A673 (cell line): Measurements from ENCODE around the gene NOS1AP. TPM values are rescaled to one million over a fixed set of nuclear protein-coding genes. Genes with fewer than 3 reads are reported as not detected.

Source experiments
- BruUV-seq: library from RNA; stranded (reverse); fragments of 400-500 nt; replicated peaks from 2 replicates; lab custom pipeline; 2021; lab: Mats Ljungman, UMichigan
- CTCF ChIA-PET: fragments of 300-600 bp; sonication (Branson Sonifier 250); formaldehyde crosslinking; loops from one replicate; lab custom pipeline; 2022; ENCODE audit warnings: antibody characterized with exemption; lab: Charles Lee
- POLR2A ChIA-PET: fragments of 300-600 bp; sonication (Branson Sonifier 250); formaldehyde crosslinking; loops from one replicate; lab custom pipeline; 2022; ENCODE audit warnings: antibody characterized with exemption; ENCODE audit not compliant: low non-redundant PET; lab: Charles Lee
- DNase-seq: peaks from one replicate; pipeline ENCODE4 v3.0.0-alpha.2; 2015; ENCODE audit warnings: low spot score
- H3K27ac ChIP-seq: fragments of 200-600 bp; sonication (generic); 2 replicates; pipeline ENCODE4 v1.5.1; 2016; ENCODE audit warnings: mixed run types, low read depth, mild to moderate bottlenecking, mixed read lengths, antibody characterized with exemption, low read length; ENCODE audit not compliant: poor library complexity, severe bottlenecking
- H3K27me3 ChIP-seq: fragments of 200-600 bp; sonication (generic); replicated peaks from 2 replicates; pipeline ENCODE4 v1.6.1; 2017; ENCODE audit warnings: mixed run types, low read depth, mild to moderate bottlenecking, mixed read lengths, antibody characterized with exemption, low read length; ENCODE audit not compliant: insufficient read depth, poor library complexity
- H3K36me3 ChIP-seq: fragments of 200-600 bp; sonication (generic); 2 replicates; pipeline ENCODE4 v1.6.1; 2016; ENCODE audit warnings: mixed run types, mild to moderate bottlenecking, mixed read lengths, antibody characterized with exemption, low read length; ENCODE audit not compliant: insufficient read depth, poor library complexity, severe bottlenecking
- H3K4me1 ChIP-seq: fragments of 200-600 bp; sonication (generic); 2 replicates; pipeline ENCODE4 v1.6.1; 2017; ENCODE audit warnings: mixed run types, mild to moderate bottlenecking, mixed read lengths, antibody characterized with exemption, low read length; ENCODE audit not compliant: insufficient read depth, poor library complexity, severe bottlenecking
- H3K4me3 ChIP-seq: fragments of 200-600 bp; sonication (generic); 2 replicates; pipeline ENCODE4 v1.5.1; 2016; ENCODE audit warnings: low read depth, mixed run types, mild to moderate bottlenecking, mixed read lengths, low read length; ENCODE audit not compliant: poor library complexity, severe bottlenecking
- H3K9me3 ChIP-seq: fragments of 200-600 bp; sonication (generic); 2 replicates; pipeline ENCODE4 v1.6.1; 2016; ENCODE audit warnings: mixed run types, low read depth, mild to moderate bottlenecking, mixed read lengths, antibody characterized with exemption, low read length; ENCODE audit not compliant: poor library complexity, severe bottlenecking
- CTCF ChIP-seq: fragments of 300-800, 200-600 bp; sonication (generic); conservative IDR thresholded peaks from 2 replicates; pipeline ENCODE4 v1.5.1; 2017; ENCODE audit warnings: low read depth, mild to moderate bottlenecking, antibody characterized with exemption, low read length, moderate library complexity, mixed read lengths
- EZH2 ChIP-seq: fragments of 200-600 bp; sonication (generic); IDR thresholded peaks from 2 replicates; pipeline ENCODE4 v1.6.1; 2017; ENCODE audit warnings: borderline replicate concordance, low read depth, mild to moderate bottlenecking, mixed read lengths, antibody characterized with exemption, low read length; ENCODE audit not compliant: poor library complexity, severe bottlenecking
- intact Hi-C: fragments of 100-400 bp; cut with micrococcal nuclease; formaldehyde crosslinking; loops from one replicate; pipeline ENCODE4 v1.10.0; 2022; ENCODE audit not compliant: unreplicated experiment
- total RNA-seq: library from RNA; stranded (reverse); gene quantifications from 2 replicates; pipeline ENCODE4 v1.2.3, GENCODE V29; 2021

Gene NOS1AP
- total RNA-seq, 1 experiment from 2014 or later: 28.0 TPM

GRCh38 chr1:162206749-162207635 is 137.5 kb downstream of the NOS1AP start:
- BruUV-seq: no TSS peak
- no peaks in the 10 kb centered on the region for H3K27me3 ChIP-seq
- TF ChIP-seq EZH2 (no peak), CTCF (no peak)
- intact Hi-C loops: no loop called here
- POLR2A ChIA-PET: interaction anchor here (0.6 kb wide), 1 partner anchor 14 kb away, joined by 5 read pairs; no protein-coding TSS in a partner anchor
- peaks cover 45% of the 10 kb centered on the region for H3K4me1 ChIP-seq
- no peak overlapping the region for H3K4me3 ChIP-seq
- peak overlapping the region; percentile 5 for H3K27ac ChIP-seq
- H3K36me3 ChIP-seq: no peaks in the 10 kb centered on the region
- DNase-seq: no peak
- H3K9me3 ChIP-seq: no peaks in the 10 kb centered on the region
- CTCF ChIA-PET: no interaction called here

- H3K9me3 ChIP-seq: no peaks in the 10 kb centered on the region
- TF ChIP-seq CTCF (no peak), EZH2 (no peak)
- H3K27me3 ChIP-seq: no peaks in the 10 kb centered on the region
- DNase-seq: no peak
- no peak overlapping the region for H3K4me3 ChIP-seq
- no peaks in the 10 kb centered on the region for H3K36me3 ChIP-seq
- H3K27ac ChIP-seq: no peak overlapping the region
- ChIA-PET CTCF (no interaction called here), POLR2A (no interaction called here)
- peaks cover 53% of the 10 kb centered on the region for H3K4me1 ChIP-seq
- no TSS peak for BruUV-seq
- intact Hi-C loops: no loop called here
These were observed 138.4 kb downstream of the NOS1AP start for GRCh38 chr1:162207862-162208261.

GRCh38 chr1:162210196-162210595 is 140.7 kb downstream of the NOS1AP start:
- Histone ChIP-seq H3K4me1 (peaks cover 68% of the 10 kb centered on the region), H3K27ac (no peak overlapping the region), H3K36me3 (no peaks in the 10 kb centered on the region), H3K4me3 (no peak overlapping the region), H3K27me3 (no peaks in the 10 kb centered on the region), H3K9me3 (no peaks in the 10 kb centered on the region)
- ChIA-PET POLR2A (no interaction called here), CTCF (no interaction called here)
- BruUV-seq: no TSS peak
- intact Hi-C loops: no loop called here
- TF ChIP-seq EZH2 (no peak), CTCF (no peak)
- no peak for DNase-seq
